Activated CD4-positive, alpha-beta T cell treated with anti-CD3 and anti-CD28 coated beads for 24 hours (primary cell): ENCODE results near the gene DLD.
"Not testable (repeated sequence)": the region's sequence is repeated elsewhere in the genome, so short reads cannot be mapped to it uniquely, and the experiment has no call there.

ENCODE experiments used
- DNase-seq, 2 donors: peaks; one replicate each; pipeline ENCODE4 v3.0.0-alpha.2; 2020; ENCODE audit warnings: low read depth in 2 of 2

Gene DLD

DNA sequence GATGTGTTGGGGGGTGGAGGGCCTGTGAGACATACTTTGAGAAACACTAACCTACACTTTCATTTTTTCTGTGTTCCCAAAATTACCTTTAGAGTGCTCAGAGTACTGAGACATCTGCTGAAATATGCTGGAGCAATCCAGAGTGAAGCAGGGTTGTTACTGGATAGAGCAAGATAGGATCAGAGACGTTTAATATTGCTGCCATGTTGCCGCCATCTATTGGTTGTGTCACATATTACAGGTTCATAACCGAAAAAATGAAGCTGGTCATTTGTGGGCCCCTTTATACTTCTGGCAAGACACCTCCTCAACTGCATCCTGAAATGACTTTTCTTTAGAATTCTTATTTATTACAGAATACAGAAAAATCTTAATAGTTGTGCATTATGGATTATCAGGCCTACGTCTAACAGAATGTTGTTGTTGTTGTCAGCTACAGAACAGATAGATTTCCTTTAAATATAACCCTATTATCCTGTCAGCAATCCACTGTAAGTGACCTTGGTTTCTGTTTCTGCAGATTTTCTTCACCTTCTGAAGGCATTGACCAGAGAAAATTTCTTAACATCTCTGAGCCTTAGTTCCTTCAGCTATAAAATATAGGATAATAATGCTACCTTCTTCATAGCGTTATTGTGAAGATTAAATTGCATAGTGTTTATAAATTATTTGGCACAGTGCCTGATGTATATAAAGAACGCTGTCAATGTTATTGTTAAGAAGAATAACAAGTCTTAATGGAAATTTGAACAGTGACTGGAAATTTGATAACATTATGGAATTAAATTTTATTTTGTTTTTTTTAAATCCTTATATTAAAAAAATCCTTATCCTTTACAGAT is 16.2 kb upstream of the DLD start:
- DNase-seq: no peak

GRCh38 chr7:107876916-107877315 is 14.1 kb upstream of the DLD start:
- DNase-seq: no peak

- no peak for DNase-seq
These were observed 13.1 kb upstream of the DLD start for GRCh38 chr7:107877731-107878382.

DNA sequence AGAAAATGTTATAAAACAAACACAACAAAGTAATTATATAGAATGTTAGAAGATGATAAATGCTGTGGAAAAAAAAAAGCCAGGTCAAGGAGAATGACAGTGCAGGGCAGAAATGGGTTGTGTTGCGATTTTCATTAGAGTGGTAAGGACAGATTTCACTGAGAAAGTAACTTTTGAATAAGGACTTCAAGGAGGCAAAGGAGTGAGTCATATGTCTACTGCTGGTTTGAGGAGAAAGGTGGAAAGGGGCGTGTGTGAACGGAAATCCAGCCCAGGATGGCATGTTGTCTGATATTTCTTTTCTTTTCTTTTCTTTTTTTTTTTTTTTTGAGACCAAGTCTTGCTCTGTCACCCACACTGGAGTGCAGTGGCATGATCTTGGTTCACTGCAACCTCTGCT is 12.3 kb upstream of the DLD start:
- no peak for DNase-seq

- DNase-seq: no peak
These were observed 11.5 kb upstream of the DLD start for GRCh38 chr7:107879400-107880035.

DNA sequence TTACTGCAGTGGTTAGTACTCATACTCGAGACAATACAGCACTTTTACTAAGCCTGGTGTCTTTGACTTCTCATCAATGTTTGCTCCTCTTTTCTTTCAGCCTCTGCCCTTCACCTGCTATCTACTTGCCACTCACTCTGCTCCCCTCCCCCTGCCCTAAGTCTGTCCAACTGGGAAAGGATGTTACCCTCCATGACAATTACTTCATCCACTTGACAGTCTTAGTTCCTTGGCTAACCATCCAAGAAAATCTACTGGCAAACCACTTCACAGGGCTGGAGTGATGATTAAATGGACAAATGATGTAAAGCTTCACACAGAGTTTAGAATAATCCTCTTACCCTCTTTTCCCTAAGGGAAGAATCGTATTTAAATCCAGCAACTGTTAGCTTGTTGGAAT is 8.2 kb upstream of the DLD start:
- DNase-seq: no peak

GRCh38 chr7:107884066-107884818 is 6.7 kb upstream of the DLD start:
- no peak for DNase-seq

DNA sequence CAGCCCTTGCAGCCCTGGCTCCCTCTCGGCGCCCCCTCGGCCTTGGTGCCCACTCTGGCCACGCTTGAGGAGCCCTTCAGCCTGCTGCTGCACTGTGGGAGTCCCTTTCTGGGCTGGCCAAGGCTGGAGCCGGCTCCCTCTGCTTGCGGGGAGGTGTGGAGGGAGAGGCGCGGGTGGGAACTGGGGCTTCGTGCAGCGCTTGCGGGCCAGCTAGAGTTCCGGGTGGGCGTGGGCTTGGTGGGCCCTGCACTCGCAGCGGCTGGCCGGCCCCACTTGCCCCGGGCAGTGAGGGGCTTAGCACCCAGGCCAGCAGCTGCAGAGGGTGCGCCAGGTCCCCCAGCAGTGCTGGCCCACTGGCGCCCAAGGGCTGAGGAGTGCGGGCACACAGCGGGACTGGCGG is 3.2 kb upstream of the DLD start:
- DNase-seq: not testable (repeated sequence)

GRCh38 chr7:107889992-107890391 is 991 bp upstream of the DLD start:
- DNase-seq: no peak

DNA sequence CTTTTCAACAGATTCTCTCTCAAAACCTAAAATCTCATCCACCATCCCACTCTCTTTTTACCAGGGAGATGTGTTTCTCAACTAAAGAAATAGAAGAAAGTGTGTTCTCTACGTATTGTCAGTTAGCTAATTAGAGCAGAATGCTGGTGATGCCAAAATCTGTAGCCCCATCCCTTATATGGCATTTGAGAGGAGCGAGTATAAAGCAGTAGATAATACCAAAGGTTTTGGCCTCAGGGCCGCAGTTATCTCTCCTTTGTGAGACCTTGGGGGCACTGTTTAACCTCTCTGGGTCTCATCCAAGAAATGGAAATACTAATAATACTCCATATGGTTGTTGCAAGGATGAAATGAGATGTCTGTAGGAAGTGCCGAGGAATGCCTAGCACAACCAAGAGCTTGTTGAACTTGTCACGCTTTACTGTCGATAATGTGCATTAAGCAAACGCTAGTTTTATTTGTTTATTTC is 456 bp upstream of the DLD start:
- DNase-seq: no peak

- no peak for DNase-seq
These were observed 818 bp downstream of the DLD start for GRCh38 chr7:107891636-107892366.

DNA sequence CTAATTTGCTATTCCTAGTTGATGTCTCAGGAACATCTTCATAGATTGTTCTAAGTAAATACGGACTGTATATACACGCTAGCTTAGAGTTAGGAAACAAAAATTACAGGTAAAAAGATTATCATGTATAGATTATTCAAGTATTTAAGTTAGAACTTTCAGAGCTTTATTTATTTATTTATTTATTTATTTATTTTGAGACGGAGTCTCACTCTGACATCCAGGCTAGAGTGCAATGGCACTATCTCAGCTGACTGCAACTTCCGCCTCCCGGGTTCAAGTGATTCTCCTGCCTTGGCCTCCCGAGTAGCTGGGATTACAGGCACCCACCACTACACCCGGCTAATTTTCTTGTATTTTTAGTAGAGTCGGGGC is 1.4 kb downstream of the DLD start:
- DNase-seq: not testable (repeated sequence)

DNA sequence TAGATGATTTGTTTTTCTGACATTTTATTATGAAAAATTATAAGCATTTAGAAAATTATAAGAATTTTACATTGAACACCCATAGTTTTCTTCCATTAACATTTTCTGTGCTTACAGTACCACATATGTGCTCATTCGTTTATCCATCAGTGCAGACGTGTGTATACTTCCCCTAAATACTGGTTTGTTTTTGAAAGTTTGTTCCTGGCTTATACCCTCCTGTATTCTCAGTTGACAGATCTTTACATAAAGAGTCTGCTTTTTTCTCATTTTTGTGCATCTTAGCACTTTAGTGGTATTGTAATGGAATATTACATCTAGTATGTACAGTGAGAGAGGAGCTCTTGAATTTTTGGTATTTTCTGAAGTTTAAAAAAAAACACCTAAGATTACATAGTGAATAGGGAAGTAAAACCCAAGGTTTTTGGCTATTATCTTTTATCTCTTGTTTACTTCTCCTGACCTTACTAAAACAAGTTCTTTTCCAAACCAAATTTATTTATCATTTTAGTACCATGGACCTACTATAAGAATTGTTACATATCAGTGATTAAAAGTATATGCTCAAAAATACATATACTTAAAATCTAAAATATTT is 8.1 kb downstream of the DLD start:
- no peak for DNase-seq

GRCh38 chr7:107900496-107901015 is 9.6 kb downstream of the DLD start:
- DNase-seq: no peak

- DNase-seq: no peak
These were observed 11.4 kb downstream of the DLD start for GRCh38 chr7:107902381-107902780.

DNA sequence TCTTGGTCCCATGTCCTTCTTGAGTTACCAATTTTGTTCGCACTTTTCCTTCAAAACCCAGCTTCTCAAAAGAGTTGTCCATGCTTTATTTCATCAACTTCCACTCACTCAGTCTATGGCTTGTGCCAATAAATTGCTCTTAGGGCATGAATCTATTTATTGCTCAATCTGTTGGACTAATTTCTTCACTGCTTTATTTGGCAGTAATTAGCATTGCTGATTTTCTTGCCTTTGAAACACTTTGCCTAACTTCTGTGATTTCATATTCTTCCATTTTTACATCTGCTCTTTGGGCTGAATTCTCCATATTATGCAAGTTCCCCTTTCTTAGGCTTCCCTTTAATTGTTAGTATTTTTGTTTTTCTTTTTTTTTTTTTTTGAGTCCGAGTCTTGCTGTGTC is 16.8 kb downstream of the DLD start:
- DNase-seq: no peak

- DNase-seq: no peak
These were observed 18.5 kb downstream of the DLD start for GRCh38 chr7:107909445-107909844.

- no peak for DNase-seq
These were observed 21.0 kb downstream of the DLD start for GRCh38 chr7:107911981-107912380.

- DNase-seq: no peak
These were observed 22.9 kb downstream of the DLD start for GRCh38 chr7:107913851-107914250.

DNA sequence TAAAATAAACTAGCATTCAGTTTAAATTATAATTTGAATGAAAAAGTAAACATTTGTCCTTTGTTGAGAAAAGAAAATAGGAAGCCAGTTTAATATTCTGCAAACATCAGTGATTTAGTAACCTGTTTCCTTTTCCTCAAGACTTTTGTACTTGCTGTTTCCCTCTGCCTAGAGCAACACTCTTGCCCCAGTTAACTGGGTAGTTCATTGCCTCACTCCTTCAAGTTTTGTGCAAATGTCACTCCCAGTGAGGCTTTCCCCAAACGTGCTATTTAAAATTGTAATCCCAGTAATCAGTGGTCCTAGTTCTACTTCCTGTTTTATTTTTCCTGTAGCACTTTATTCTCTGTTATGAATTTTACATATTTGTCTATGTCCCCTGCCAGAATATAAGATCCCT is 23.8 kb downstream of the DLD start:
- DNase-seq: no peak

- no peak for DNase-seq
These were observed 24.6 kb downstream of the DLD start for GRCh38 chr7:107915541-107915940.
